ENCODE measurements around the gene NEGR1.

GRCh38 chr1:71869326-71869725, 413.0 kb downstream of the NEGR1 start:
- TF ChIP-seq CTCF (IDR thresholded peaks at IDR 0.05) (no peak), POLR2AphosphoS5 (IDR thresholded peaks at IDR 0.05) (no peak), POLR2A (IDR thresholded peaks at IDR 0.05) (no peak)

Measured in transverse colon (tissue), 4 donors.